Measurements from ENCODE around the gene COL6A1.
"Not testable (repeated sequence)": the region's sequence is repeated elsewhere in the genome, so short reads cannot be mapped to it uniquely, and the experiment has no call there.

COL6A1 gene

GRCh38 chr21:46040707-46041106 lies 59.1 kb downstream of the COL6A1 start:
- Histone ChIP-seq H3K4me1 (peaks cover 6% of the 10 kb centered on the region; the same call in 1 of the 2 replicates), H3K4me3 (ENCODE audit: low read depth, low read length) (no peak overlapping the region), H3K27me3 (no peaks in the 10 kb centered on the region), H3K36me3 (no peaks in the 10 kb centered on the region), H3K9me3 (no peaks in the 10 kb centered on the region)
- no peak for TF ChIP-seq CTCF (IDR thresholded peaks at IDR 0.05; ENCODE audit: low read depth, low read length)
- DNase-seq, result no peak

- H3K27me3 ChIP-seq, result no peaks in the 10 kb centered on the region
- no peak for TF ChIP-seq CTCF (IDR thresholded peaks at IDR 0.05; ENCODE audit: low read depth, low read length)
- H3K4me1 ChIP-seq, result peaks cover 6% of the 10 kb centered on the region; the same call in 1 of the 2 replicates
- no peaks in the 10 kb centered on the region for H3K36me3 ChIP-seq
- H3K4me3 ChIP-seq (ENCODE audit: low read depth, low read length), result no peak overlapping the region
- no peak for DNase-seq
- H3K9me3 ChIP-seq, result no peaks in the 10 kb centered on the region
These were observed 59.6 kb downstream of the COL6A1 start for GRCh38 chr21:46041183-46041582.

- DNase-seq, result no peak
- no peak overlapping the region for H3K4me3 ChIP-seq (ENCODE audit: low read depth, low read length)
- H3K4me1 ChIP-seq, result peaks cover 6% of the 10 kb centered on the region; the same call in 1 of the 2 replicates
- TF ChIP-seq CTCF (IDR thresholded peaks at IDR 0.05; ENCODE audit: low read depth, low read length), result no peak
- no peaks in the 10 kb centered on the region for H3K36me3 ChIP-seq
- H3K27me3 ChIP-seq, result no peaks in the 10 kb centered on the region
- no peaks in the 10 kb centered on the region for H3K9me3 ChIP-seq
These were observed 63.6 kb downstream of the COL6A1 start for GRCh38 chr21:46045154-46045553.

GRCh38 chr21:46046471-46046870 lies 64.9 kb downstream of the COL6A1 start:
- no peaks in the 10 kb centered on the region for H3K36me3 ChIP-seq
- H3K9me3 ChIP-seq, result no peaks in the 10 kb centered on the region
- H3K27me3 ChIP-seq, result no peaks in the 10 kb centered on the region
- DNase-seq, result no peak
- no peak overlapping the region for H3K4me3 ChIP-seq (ENCODE audit: low read depth, low read length)
- TF ChIP-seq CTCF (IDR thresholded peaks at IDR 0.05; ENCODE audit: low read depth, low read length), result no peak
- H3K4me1 ChIP-seq, result 0 out of 2 replicates have a peak, but pooled peaks cover 2% of the 10 kb centered on the region

GRCh38 chr21:46046906-46047305 lies 65.3 kb downstream of the COL6A1 start:
- H3K4me3 ChIP-seq (ENCODE audit: low read depth, low read length); H3K4me1 ChIP-seq; H3K27me3 ChIP-seq; H3K9me3 ChIP-seq; H3K36me3 ChIP-seq; DNase-seq: not testable (repeated sequence)

- no peak for TF ChIP-seq CTCF (IDR thresholded peaks at IDR 0.05; ENCODE audit: low read depth, low read length)
- H3K9me3 ChIP-seq, result no peaks in the 10 kb centered on the region
- peak; percentile 9 for DNase-seq
- no peak overlapping the region for H3K4me3 ChIP-seq (ENCODE audit: low read depth, low read length)
- H3K27me3 ChIP-seq, result no peaks in the 10 kb centered on the region
- H3K4me1 ChIP-seq, result 0 out of 2 replicates have a peak, but pooled peaks cover 2% of the 10 kb centered on the region
- H3K36me3 ChIP-seq, result no peaks in the 10 kb centered on the region
These were observed 67.6 kb downstream of the COL6A1 start for GRCh38 chr21:46048926-46049889.
